ENCODE results near the gene FMNL1.

DNA sequence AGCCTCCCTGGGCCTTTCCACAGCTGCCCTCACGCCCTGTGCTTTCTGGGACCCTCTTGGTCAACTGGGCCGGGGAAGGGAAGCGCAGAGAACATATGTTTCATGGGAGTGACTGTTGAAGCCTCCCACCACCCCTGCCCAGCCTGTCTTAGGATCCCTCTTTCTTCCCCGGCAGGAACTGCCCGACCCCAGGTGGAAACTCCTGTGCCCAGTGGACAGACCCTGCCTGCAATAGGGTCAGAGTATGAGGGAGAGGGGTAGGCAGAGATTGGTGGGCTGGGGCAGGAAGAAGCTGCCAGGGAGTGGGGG lies 49.5 kb upstream of the FMNL1 start:
- TF ChIP-seq, protein P1, sequence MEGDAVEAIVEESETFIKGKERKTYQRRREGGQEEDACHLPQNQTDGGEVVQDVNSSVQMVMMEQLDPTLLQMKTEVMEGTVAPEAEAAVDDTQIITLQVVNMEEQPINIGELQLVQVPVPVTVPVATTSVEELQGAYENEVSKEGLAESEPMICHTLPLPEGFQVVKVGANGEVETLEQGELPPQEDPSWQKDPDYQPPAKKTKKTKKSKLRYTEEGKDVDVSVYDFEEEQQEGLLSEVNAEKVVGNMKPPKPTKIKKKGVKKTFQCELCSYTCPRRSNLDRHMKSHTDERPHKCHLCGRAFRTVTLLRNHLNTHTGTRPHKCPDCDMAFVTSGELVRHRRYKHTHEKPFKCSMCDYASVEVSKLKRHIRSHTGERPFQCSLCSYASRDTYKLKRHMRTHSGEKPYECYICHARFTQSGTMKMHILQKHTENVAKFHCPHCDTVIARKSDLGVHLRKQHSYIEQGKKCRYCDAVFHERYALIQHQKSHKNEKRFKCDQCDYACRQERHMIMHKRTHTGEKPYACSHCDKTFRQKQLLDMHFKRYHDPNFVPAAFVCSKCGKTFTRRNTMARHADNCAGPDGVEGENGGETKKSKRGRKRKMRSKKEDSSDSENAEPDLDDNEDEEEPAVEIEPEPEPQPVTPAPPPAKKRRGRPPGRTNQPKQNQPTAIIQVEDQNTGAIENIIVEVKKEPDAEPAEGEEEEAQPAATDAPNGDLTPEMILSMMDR (IDR thresholded peaks at IDR 0.05), result no peak
- TF ChIP-seq POLR2A (IDR thresholded peaks at IDR 0.05), result no peak

Data from stomach (tissue), 4 donors.